ENCODE results near the gene PIK3R2. TPM values are rescaled to one million over a fixed set of nuclear protein-coding genes. Genes with fewer than 3 reads are reported as not detected.

The PIK3R2 gene
- total and polyA plus RNA-seq, 4 donors = 1.8 to 21.8 (median 9.6) TPM

- Histone ChIP-seq H3K36me3 (ENCODE audit: control insufficient read depth in 1 of 2, insufficient read depth in 2 of 2, low read length in 1 of 2) (no peaks in the 10 kb centered on the region), H3K4me1 (ENCODE audit: control insufficient read depth in 1 of 2, insufficient read depth in 2 of 2, low read length in 2 of 2) (no peaks in the 10 kb centered on the region), H3K27me3 (ENCODE audit: control insufficient read depth in 1 of 2, insufficient read depth in 2 of 2, low read length in 1 of 2) (no peaks in the 10 kb centered on the region), H3K9me3 (ENCODE audit: control insufficient read depth, low read length) (no peaks in the 10 kb centered on the region), H3K4me3 (ENCODE audit: low read length in 2 of 2) (no peak overlapping the region), H3K27ac (ENCODE audit: low read depth in 1 of 2, low read length in 2 of 2) (no peak overlapping the region)
- WGBS, 2 donors = 54 to 59% methylated on average over 6 of the region's 6 CpGs
- ATAC-seq (ENCODE audit: low FRiP score) = no peak
- DNase-seq = no peak
- intact Hi-C loops (cut with DNase I) = no loop called here
Measured at GRCh38 chr19:18185538-18185937, 32.6 kb downstream of the PIK3R2 start.

- no peak overlapping the region for H3K4me3 ChIP-seq (ENCODE audit: low read length in 2 of 2)
Measured at GRCh38 chr19:18190278-18190677, 37.3 kb downstream of the PIK3R2 start.

GRCh38 chr19:18191640-18192062 is 38.7 kb downstream of the PIK3R2 start:
- H3K27me3 ChIP-seq (ENCODE audit: control insufficient read depth in 1 of 2, insufficient read depth in 2 of 2, low read length in 1 of 2) = no peaks in the 10 kb centered on the region
- H3K36me3 ChIP-seq (ENCODE audit: control insufficient read depth in 1 of 2, insufficient read depth in 2 of 2, low read length in 1 of 2) = no peaks in the 10 kb centered on the region
- H3K27ac ChIP-seq (ENCODE audit: low read depth in 1 of 2, low read length in 2 of 2) = no peak overlapping the region
- intact Hi-C loops (cut with DNase I) = loop anchor here (1.0 to 5.0 kb wide), 3 partner anchors 61 to 137 kb away; partner anchors contain the start of gene LSM4 (in 1 of the 2)
- no peak for DNase-seq
- H3K9me3 ChIP-seq (ENCODE audit: control insufficient read depth, low read length) = no peaks in the 10 kb centered on the region
- no peak for ATAC-seq (ENCODE audit: low FRiP score)
- H3K4me3 ChIP-seq (ENCODE audit: low read length in 2 of 2) = peak overlapping the region in 1 of 2 donors; percentile 41
- whole genome bisulfite sequencing, 2 donors = 58 to 61% methylated on average over 5 of the region's 5 CpGs
- no peaks in the 10 kb centered on the region for H3K4me1 ChIP-seq (ENCODE audit: control insufficient read depth in 1 of 2, insufficient read depth in 2 of 2, low read length in 2 of 2)

More at GRCh38 chr19:18190278-18190677, 37.3 kb downstream of the PIK3R2 start:
- intact Hi-C loops (cut with DNase I) = loop anchor here (5.0 kb wide), 1 partner anchor 62 kb away; no protein-coding TSS in a partner anchor
- H3K36me3 ChIP-seq (ENCODE audit: control insufficient read depth in 1 of 2, insufficient read depth in 2 of 2, low read length in 1 of 2) = no peaks in the 10 kb centered on the region
- no peak for DNase-seq
- no peak overlapping the region for H3K27ac ChIP-seq (ENCODE audit: low read depth in 1 of 2, low read length in 2 of 2)
- WGBS, 2 donors = 88% methylated on average over 4 of the region's 4 CpGs
- H3K27me3 ChIP-seq (ENCODE audit: control insufficient read depth in 1 of 2, insufficient read depth in 2 of 2, low read length in 1 of 2) = no peaks in the 10 kb centered on the region
- no peak for ATAC-seq (ENCODE audit: low FRiP score)
- no peaks in the 10 kb centered on the region for H3K4me1 ChIP-seq (ENCODE audit: control insufficient read depth in 1 of 2, insufficient read depth in 2 of 2, low read length in 2 of 2)
- H3K9me3 ChIP-seq (ENCODE audit: control insufficient read depth, low read length) = no peaks in the 10 kb centered on the region

GRCh38 chr19:18192673-18193387 is 39.9 kb downstream of the PIK3R2 start, which contains the start of gene MPV17L2:
MPV17L2 (plus strand) TSS chr19:18193218; CDS start chr19:18193282, 64 bp downstream.
- no peaks in the 10 kb centered on the region for H3K4me1 ChIP-seq (ENCODE audit: control insufficient read depth in 1 of 2, insufficient read depth in 2 of 2, low read length in 2 of 2)
- peak; percentile 97 for ATAC-seq (ENCODE audit: low FRiP score)
- intact Hi-C loops (cut with DNase I) = loop anchor here (1.0 to 5.0 kb wide), 4 partner anchors 11 to 135 kb away; partner anchors contain the start of genes LSM4 (in 1 of the 2) and RAB3A (in 1 of the 2)

GRCh38 chr19:18193388-18194180 is 40.6 kb downstream of the PIK3R2 start:
- Histone ChIP-seq H3K4me1 (ENCODE audit: control insufficient read depth in 1 of 2, insufficient read depth in 2 of 2, low read length in 2 of 2) (no peaks in the 10 kb centered on the region), H3K9me3 (ENCODE audit: control insufficient read depth, low read length) (no peaks in the 10 kb centered on the region), H3K36me3 (ENCODE audit: control insufficient read depth in 1 of 2, insufficient read depth in 2 of 2, low read length in 1 of 2) (no peaks in the 10 kb centered on the region), H3K27me3 (ENCODE audit: control insufficient read depth in 1 of 2, insufficient read depth in 2 of 2, low read length in 1 of 2) (no peaks in the 10 kb centered on the region), H3K27ac (ENCODE audit: low read depth in 1 of 2, low read length in 2 of 2) (peak overlapping the region in 1 of 2 donors; percentile 71), H3K4me3 (ENCODE audit: low read length in 2 of 2) (peak overlapping the region; percentile 14 to 59)
- no peak for DNase-seq
- ATAC-seq (ENCODE audit: low FRiP score) = no peak
- WGBS, 2 donors = 3 to 4% methylated on average over 46 of the region's 46 CpGs
- intact Hi-C loops (cut with DNase I) = loop anchor here (1.0 to 5.0 kb wide), 3 partner anchors 11 to 129 kb away; partner anchors contain the start of genes LSM4 (in 1 of the 2) and RAB3A (in 1 of the 2)

More at GRCh38 chr19:18192673-18193387, 39.9 kb downstream of the PIK3R2 start, which contains the start of gene MPV17L2:
- no peaks in the 10 kb centered on the region for H3K27me3 ChIP-seq (ENCODE audit: control insufficient read depth in 1 of 2, insufficient read depth in 2 of 2, low read length in 1 of 2)
- H3K4me3 ChIP-seq (ENCODE audit: low read length in 2 of 2) = peak within 1 kb of the TSS; percentile 37 to 59
- H3K36me3 ChIP-seq (ENCODE audit: control insufficient read depth in 1 of 2, insufficient read depth in 2 of 2, low read length in 1 of 2) = no peaks in the 10 kb centered on the region
- 0% methylated on average over 70 to 74 of the region's 74 CpGs for WGBS, 2 donors
- H3K9me3 ChIP-seq (ENCODE audit: control insufficient read depth, low read length) = no peaks in the 10 kb centered on the region
- DNase-seq = peak; percentile 100
- peak within 1 kb of the TSS; percentile 46 to 94 for H3K27ac ChIP-seq (ENCODE audit: low read depth in 1 of 2, low read length in 2 of 2)

GRCh38 chr19:18194181-18194530 is 41.2 kb downstream of the PIK3R2 start:
- Histone ChIP-seq H3K36me3 (ENCODE audit: control insufficient read depth in 1 of 2, insufficient read depth in 2 of 2, low read length in 1 of 2) (no peaks in the 10 kb centered on the region), H3K9me3 (ENCODE audit: control insufficient read depth, low read length) (no peaks in the 10 kb centered on the region), H3K4me1 (ENCODE audit: control insufficient read depth in 1 of 2, insufficient read depth in 2 of 2, low read length in 2 of 2) (no peaks in the 10 kb centered on the region), H3K27me3 (ENCODE audit: control insufficient read depth in 1 of 2, insufficient read depth in 2 of 2, low read length in 1 of 2) (no peaks in the 10 kb centered on the region), H3K4me3 (ENCODE audit: low read length in 2 of 2) (no peak overlapping the region), H3K27ac (ENCODE audit: low read depth in 1 of 2, low read length in 2 of 2) (no peak overlapping the region)
- intact Hi-C loops (cut with DNase I) = loop anchor here (5.0 kb wide), 1 partner anchor 58 kb away; no protein-coding TSS in a partner anchor
- DNase-seq = no peak
- WGBS, 2 donors = 51 to 53% methylated on average over 12 of the region's 12 CpGs
- ATAC-seq (ENCODE audit: low FRiP score) = no peak

- intact Hi-C loops (cut with DNase I) = loop anchor here (5.0 kb wide), 1 partner anchor 58 kb away; no protein-coding TSS in a partner anchor
- Histone ChIP-seq H3K27ac (ENCODE audit: low read depth in 1 of 2, low read length in 2 of 2) (no peak overlapping the region), H3K36me3 (ENCODE audit: control insufficient read depth in 1 of 2, insufficient read depth in 2 of 2, low read length in 1 of 2) (no peaks in the 10 kb centered on the region), H3K4me3 (ENCODE audit: low read length in 2 of 2) (no peak overlapping the region), H3K27me3 (ENCODE audit: control insufficient read depth in 1 of 2, insufficient read depth in 2 of 2, low read length in 1 of 2) (no peaks in the 10 kb centered on the region), H3K9me3 (ENCODE audit: control insufficient read depth, low read length) (no peaks in the 10 kb centered on the region), H3K4me1 (ENCODE audit: control insufficient read depth in 1 of 2, insufficient read depth in 2 of 2, low read length in 2 of 2) (no peaks in the 10 kb centered on the region)
- 37 to 38% methylated on average over 21 to 27 of the region's 27 CpGs for WGBS, 2 donors
- no peak for ATAC-seq (ENCODE audit: low FRiP score)
- DNase-seq = peak; percentile 61 to 84
Measured at GRCh38 chr19:18194554-18195238, 41.7 kb downstream of the PIK3R2 start.

- intact Hi-C loops (cut with DNase I) = no loop called here
Measured at GRCh38 chr19:18196511-18196845, 43.5 kb downstream of the PIK3R2 start.

More at GRCh38 chr19:18196511-18196845, 43.5 kb downstream of the PIK3R2 start:
- 81 to 82% methylated on average over 7 of the region's 7 CpGs for WGBS, 2 donors
- no peaks in the 10 kb centered on the region for H3K4me1 ChIP-seq (ENCODE audit: control insufficient read depth in 1 of 2, insufficient read depth in 2 of 2, low read length in 2 of 2)
- DNase-seq (no peak), ATAC-seq (ENCODE audit: low FRiP score) (no peak)
- H3K27ac ChIP-seq (ENCODE audit: low read depth in 1 of 2, low read length in 2 of 2) = no peak overlapping the region
- H3K9me3 ChIP-seq (ENCODE audit: control insufficient read depth, low read length) = no peaks in the 10 kb centered on the region
- no peaks in the 10 kb centered on the region for H3K36me3 ChIP-seq (ENCODE audit: control insufficient read depth in 1 of 2, insufficient read depth in 2 of 2, low read length in 1 of 2)
- no peak overlapping the region for H3K4me3 ChIP-seq (ENCODE audit: low read length in 2 of 2)
- H3K27me3 ChIP-seq (ENCODE audit: control insufficient read depth in 1 of 2, insufficient read depth in 2 of 2, low read length in 1 of 2) = no peaks in the 10 kb centered on the region

Data from aorta (tissue), 5 donors.